ENCODE data around the gene TYRO3. TPM values are rescaled to one million over a fixed set of nuclear protein-coding genes. Genes with fewer than 3 reads are reported as not detected.

The TYRO3 gene
- total RNA-seq, 2 experiments from 2014 or later = 2.3 to 3.1 TPM

GRCh38 chr15:41554915-41555314 is 4.1 kb upstream of the TYRO3 start:
- Mint-ChIP-seq H3K27ac (no peak overlapping the region), H3K4me1 (peaks cover 20% of the 10 kb centered on the region), H3K4me3 (no peak overlapping the region), H3K36me3 (ENCODE audit: low read depth) (no peaks in the 10 kb centered on the region), H3K9me3 (ENCODE audit: low read depth) (no peaks in the 10 kb centered on the region), H3K27me3 (peaks cover 4% of the 10 kb centered on the region)
- intact Hi-C loops (cut with DNase I, micrococcal nuclease) = loop anchor here (5.0 to 10.0 kb wide), 3 partner anchors 88 to 502 kb away; no protein-coding TSS in a partner anchor
- ChIA-PET POLR2A (no interaction called here), CTCF (interaction anchor here (0.7 to 1.5 kb wide), 3 partner anchors 10 to 48 kb away, joined by 3 read pairs; no protein-coding TSS in a partner anchor)
- DNase-seq = no peak
- no peak for ATAC-seq

- CTCF ChIA-PET = interaction anchor here (0.7 to 1.8 kb wide), 5 partner anchors 22 to 247 kb away, joined by 3 to 6 read pairs (median 3); no protein-coding TSS in a partner anchor
- intact Hi-C loops (cut with DNase I, micrococcal nuclease) = loop anchor here (1.0 to 10.0 kb wide), 4 partner anchors 89 to 501 kb away; no protein-coding TSS in a partner anchor
- no peak overlapping the region for H3K4me3 Mint-ChIP-seq
- no peak for DNase-seq
- no peaks in the 10 kb centered on the region for H3K36me3 Mint-ChIP-seq (ENCODE audit: low read depth)
- no peak for ATAC-seq
- no peaks in the 10 kb centered on the region for H3K9me3 Mint-ChIP-seq (ENCODE audit: low read depth)
- POLR2A ChIA-PET = no interaction called here
- H3K27ac Mint-ChIP-seq = no peak overlapping the region
- H3K27me3 Mint-ChIP-seq = peaks cover 10% of the 10 kb centered on the region
- peaks cover 20% of the 10 kb centered on the region for H3K4me1 Mint-ChIP-seq
Observed at GRCh38 chr15:41556677-41557076, 2.3 kb upstream of the TYRO3 start.

- intact Hi-C loops (cut with DNase I, micrococcal nuclease) = loop anchor here (1.0 to 10.0 kb wide), 14 partner anchors 14 to 499 kb away; partner anchors contain the start of genes ITPKA (in 2 of the 2), INO80 (in 1 of the 2), LTK (in 1 of the 2) and MAPKBP1 (in 1 of the 2)
- CTCF ChIA-PET = interaction anchor here (0.5 to 1.9 kb wide), 30 partner anchors 12 to 347 kb away, joined by 3 to 14 read pairs (median 3); partner anchors contain the start of genes ITPKA, MAPKBP1 and RPAP1
- H3K36me3 Mint-ChIP-seq (ENCODE audit: low read depth) = no peaks in the 10 kb centered on the region
- H3K4me3 Mint-ChIP-seq = peak overlapping the region; percentile 69
- H3K27ac Mint-ChIP-seq = peak overlapping the region; percentile 45
- no peaks in the 10 kb centered on the region for H3K9me3 Mint-ChIP-seq (ENCODE audit: low read depth)
- ATAC-seq = peak; percentile 75
- peak; percentile 85 for DNase-seq
- peaks cover 10% of the 10 kb centered on the region for H3K27me3 Mint-ChIP-seq
- H3K4me1 Mint-ChIP-seq = peaks cover 20% of the 10 kb centered on the region
- POLR2A ChIA-PET = interaction anchor here (0.8 to 1.2 kb wide), 2 partner anchors 13 to 102 kb away, joined by 3 read pairs; partner anchors contain the start of gene MGA
Observed at GRCh38 chr15:41557673-41558399, 1.2 kb upstream of the TYRO3 start.

- ChIA-PET POLR2A (no interaction called here), CTCF (interaction anchor here (1.7 kb wide), 1 partner anchor 14 kb away, joined by 14 read pairs; the partner anchor contains the start of gene RPAP1)
- Mint-ChIP-seq H3K9me3 (ENCODE audit: low read depth) (no peaks in the 10 kb centered on the region), H3K27me3 (peaks cover 12% of the 10 kb centered on the region), H3K36me3 (ENCODE audit: low read depth) (no peaks in the 10 kb centered on the region), H3K4me3 (peak overlapping the region; percentile 64), H3K4me1 (peaks cover 18% of the 10 kb centered on the region), H3K27ac (no peak overlapping the region)
- intact Hi-C loops (cut with DNase I, micrococcal nuclease) = loop anchor here (1.0 to 10.0 kb wide), 10 partner anchors 47 to 498 kb away; partner anchors contain the start of genes ITPKA (in 1 of the 2), JMJD7 (in 1 of the 2), LTK (in 1 of the 2) and MGA (in 1 of the 2)
- ATAC-seq (no peak), DNase-seq (no peak)
Observed at GRCh38 chr15:41559239-41559782, 299 bp downstream of the TYRO3 start.

GRCh38 chr15:41560572-41560874 is 1.5 kb downstream of the TYRO3 start:
- Mint-ChIP-seq H3K4me1 (peaks cover 14% of the 10 kb centered on the region), H3K4me3 (peak overlapping the region; percentile 64)

GRCh38 chr15:41561104-41561776 is 2.2 kb downstream of the TYRO3 start:
- peaks cover 14% of the 10 kb centered on the region for H3K4me1 Mint-ChIP-seq
- ChIA-PET POLR2A (interaction anchor here (0.7 kb wide), 1 partner anchor 68 kb away, joined by 3 read pairs; no protein-coding TSS in a partner anchor), CTCF (interaction anchor here (0.6 to 1.1 kb wide), 2 partner anchors 33 to 186 kb away, joined by 3 to 4 read pairs; no protein-coding TSS in a partner anchor)
- H3K4me3 Mint-ChIP-seq = no peak overlapping the region
- no peaks in the 10 kb centered on the region for H3K9me3 Mint-ChIP-seq (ENCODE audit: low read depth)
- no peak for ATAC-seq
- peaks cover 12% of the 10 kb centered on the region for H3K27me3 Mint-ChIP-seq
- no peak overlapping the region for H3K27ac Mint-ChIP-seq
- DNase-seq = no peak
- intact Hi-C loops (cut with DNase I, micrococcal nuclease) = no loop called here
- no peaks in the 10 kb centered on the region for H3K36me3 Mint-ChIP-seq (ENCODE audit: low read depth)

More at GRCh38 chr15:41560572-41560874, 1.5 kb downstream of the TYRO3 start:
- no peaks in the 10 kb centered on the region for H3K36me3 Mint-ChIP-seq (ENCODE audit: low read depth)
- ChIA-PET CTCF (no interaction called here), POLR2A (interaction anchor here (0.7 kb wide), 1 partner anchor 67 kb away, joined by 3 read pairs; no protein-coding TSS in a partner anchor)
- ATAC-seq (no peak), DNase-seq (peak; percentile 18)
- intact Hi-C loops (cut with DNase I, micrococcal nuclease) = no loop called here
- H3K27me3 Mint-ChIP-seq = peaks cover 12% of the 10 kb centered on the region
- no peaks in the 10 kb centered on the region for H3K9me3 Mint-ChIP-seq (ENCODE audit: low read depth)
- H3K27ac Mint-ChIP-seq = no peak overlapping the region

- POLR2A ChIA-PET = no interaction called here
- CTCF ChIA-PET = interaction anchor here (0.6 to 1.1 kb wide), 2 partner anchors 33 to 185 kb away, joined by 3 to 4 read pairs; no protein-coding TSS in a partner anchor
- ATAC-seq (no peak), DNase-seq (no peak)
- no peak overlapping the region for H3K4me3 Mint-ChIP-seq
- H3K4me1 Mint-ChIP-seq = peaks cover 14% of the 10 kb centered on the region
- intact Hi-C loops (cut with DNase I, micrococcal nuclease) = no loop called here
- H3K9me3 Mint-ChIP-seq (ENCODE audit: low read depth) = no peaks in the 10 kb centered on the region
- H3K27ac Mint-ChIP-seq = no peak overlapping the region
- no peaks in the 10 kb centered on the region for H3K36me3 Mint-ChIP-seq (ENCODE audit: low read depth)
- peaks cover 12% of the 10 kb centered on the region for H3K27me3 Mint-ChIP-seq
Observed at GRCh38 chr15:41561777-41562145, 2.7 kb downstream of the TYRO3 start.

- Mint-ChIP-seq H3K4me3 (no peak overlapping the region), H3K4me1 (peaks cover 14% of the 10 kb centered on the region), H3K9me3 (ENCODE audit: low read depth) (no peaks in the 10 kb centered on the region), H3K27ac (no peak overlapping the region), H3K27me3 (peaks cover 12% of the 10 kb centered on the region), H3K36me3 (ENCODE audit: low read depth) (no peaks in the 10 kb centered on the region)
- no peak for ATAC-seq
- CTCF ChIA-PET = interaction anchor here (0.6 to 2.5 kb wide), 2 partner anchors 23 to 185 kb away, joined by 4 to 5 read pairs; no protein-coding TSS in a partner anchor
- POLR2A ChIA-PET = no interaction called here
- intact Hi-C loops (cut with DNase I, micrococcal nuclease) = no loop called here
- DNase-seq = no peak
Observed at GRCh38 chr15:41562244-41562643, 3.2 kb downstream of the TYRO3 start.

GRCh38 chr15:41562784-41563198 is 3.8 kb downstream of the TYRO3 start:
- ChIA-PET POLR2A (no interaction called here), CTCF (interaction anchor here (1.0 to 2.5 kb wide), 3 partner anchors 23 to 211 kb away, joined by 3 to 5 read pairs (median 3); partner anchors contain the start of gene MAPKBP1)
- H3K9me3 Mint-ChIP-seq (ENCODE audit: low read depth) = no peaks in the 10 kb centered on the region
- peaks cover 12% of the 10 kb centered on the region for H3K4me1 Mint-ChIP-seq
- intact Hi-C loops (cut with DNase I, micrococcal nuclease) = no loop called here
- no peak overlapping the region for H3K27ac Mint-ChIP-seq
- no peak overlapping the region for H3K4me3 Mint-ChIP-seq
- H3K36me3 Mint-ChIP-seq (ENCODE audit: low read depth) = no peaks in the 10 kb centered on the region
- no peak for ATAC-seq
- DNase-seq = no peak
- peaks cover 12% of the 10 kb centered on the region for H3K27me3 Mint-ChIP-seq

GRCh38 chr15:41564286-41564959 is 5.4 kb downstream of the TYRO3 start:
- H3K4me1 Mint-ChIP-seq = peaks cover 4% of the 10 kb centered on the region
- ATAC-seq (no peak), DNase-seq (no peak)
- H3K27ac Mint-ChIP-seq = no peak overlapping the region
- peaks cover 12% of the 10 kb centered on the region for H3K27me3 Mint-ChIP-seq
- H3K36me3 Mint-ChIP-seq (ENCODE audit: low read depth) = no peaks in the 10 kb centered on the region
- no peaks in the 10 kb centered on the region for H3K9me3 Mint-ChIP-seq (ENCODE audit: low read depth)
- no peak overlapping the region for H3K4me3 Mint-ChIP-seq
- ChIA-PET CTCF (interaction anchor here (0.6 to 2.5 kb wide), 4 partner anchors 12 to 336 kb away, joined by 3 to 5 read pairs (median 4); no protein-coding TSS in a partner anchor), POLR2A (interaction anchor here (0.5 kb wide), 1 partner anchor 15 kb away, joined by 4 read pairs; no protein-coding TSS in a partner anchor)
- intact Hi-C loops (cut with DNase I, micrococcal nuclease) = no loop called here
